ENCODE measurements around the gene ASTE1. TPM values are rescaled to one million over a fixed set of nuclear protein-coding genes. Genes with fewer than 3 reads are reported as not detected.

Gene ASTE1
- polyA plus RNA-seq, 1 experiment: 4.5 TPM

DNA sequence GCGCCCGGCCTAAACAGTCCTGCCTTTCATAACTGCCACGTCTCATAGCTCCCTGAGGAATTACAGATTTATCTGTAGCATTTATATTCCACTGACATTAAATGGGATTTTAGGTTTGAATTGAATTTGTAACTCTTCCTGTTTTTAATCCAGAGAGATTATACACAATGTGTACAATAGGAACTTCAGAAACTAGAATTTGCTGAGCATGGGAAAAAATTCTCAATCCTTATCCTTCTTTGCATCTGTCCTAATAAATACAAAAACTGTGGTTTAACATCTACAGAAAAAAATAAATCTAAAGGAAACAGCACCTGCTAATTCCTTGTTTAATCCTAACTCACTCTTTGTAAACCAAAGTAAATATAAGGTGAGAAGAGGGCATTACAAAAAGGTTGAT is 2.2 kb upstream of the ASTE1 start:
- no peaks in the 10 kb centered on the region for H3K36me3 ChIP-seq (ENCODE audit: control insufficient read depth, insufficient read depth, low read length)
- POLR2A ChIA-PET: no interaction called here
- no peaks in the 10 kb centered on the region for H3K27me3 ChIP-seq (ENCODE audit: control insufficient read depth, insufficient read depth, low read length)
- TF ChIP-seq, protein P1, sequence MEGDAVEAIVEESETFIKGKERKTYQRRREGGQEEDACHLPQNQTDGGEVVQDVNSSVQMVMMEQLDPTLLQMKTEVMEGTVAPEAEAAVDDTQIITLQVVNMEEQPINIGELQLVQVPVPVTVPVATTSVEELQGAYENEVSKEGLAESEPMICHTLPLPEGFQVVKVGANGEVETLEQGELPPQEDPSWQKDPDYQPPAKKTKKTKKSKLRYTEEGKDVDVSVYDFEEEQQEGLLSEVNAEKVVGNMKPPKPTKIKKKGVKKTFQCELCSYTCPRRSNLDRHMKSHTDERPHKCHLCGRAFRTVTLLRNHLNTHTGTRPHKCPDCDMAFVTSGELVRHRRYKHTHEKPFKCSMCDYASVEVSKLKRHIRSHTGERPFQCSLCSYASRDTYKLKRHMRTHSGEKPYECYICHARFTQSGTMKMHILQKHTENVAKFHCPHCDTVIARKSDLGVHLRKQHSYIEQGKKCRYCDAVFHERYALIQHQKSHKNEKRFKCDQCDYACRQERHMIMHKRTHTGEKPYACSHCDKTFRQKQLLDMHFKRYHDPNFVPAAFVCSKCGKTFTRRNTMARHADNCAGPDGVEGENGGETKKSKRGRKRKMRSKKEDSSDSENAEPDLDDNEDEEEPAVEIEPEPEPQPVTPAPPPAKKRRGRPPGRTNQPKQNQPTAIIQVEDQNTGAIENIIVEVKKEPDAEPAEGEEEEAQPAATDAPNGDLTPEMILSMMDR (IDR thresholded peaks at IDR 0.05; ENCODE audit: insufficient read depth, low read depth, low read length): no peak
- DNase-seq (ENCODE audit: low read depth): no peak
- no peak overlapping the region for H3K4me3 ChIP-seq (ENCODE audit: low read depth, low read length)
- CTCF ChIA-PET: no interaction called here

DNA sequence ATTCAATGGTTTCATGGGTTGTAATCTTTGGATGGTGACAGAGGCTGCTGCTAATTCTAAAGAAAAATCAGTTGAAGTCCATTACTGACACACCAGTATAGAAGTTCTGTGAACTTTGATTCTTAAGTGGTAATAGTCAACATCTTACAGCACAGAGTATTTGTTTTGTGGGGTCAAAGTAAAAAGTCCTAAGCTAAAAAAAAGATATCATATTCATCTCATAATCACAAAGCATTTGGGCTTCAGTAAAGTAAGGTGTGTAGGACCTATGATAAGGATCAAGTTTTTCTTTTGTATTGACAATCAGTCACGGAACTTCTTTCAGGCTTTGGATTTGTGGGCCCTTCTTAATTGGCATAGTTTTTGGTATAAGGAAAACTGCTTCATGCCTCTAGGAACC is 1.1 kb downstream of the ASTE1 start:
- Histone ChIP-seq H3K4me3 (ENCODE audit: low read depth, low read length) (no peak overlapping the region; the same call in 1 of the 2 replicates), H3K36me3 (ENCODE audit: control insufficient read depth, insufficient read depth, low read length) (no peaks in the 10 kb centered on the region), H3K27me3 (ENCODE audit: control insufficient read depth, insufficient read depth, low read length) (no peaks in the 10 kb centered on the region)
- POLR2A ChIA-PET: interaction anchor here (0.6 to 0.7 kb wide), 2 partner anchors 288 to 695 kb away, joined by 3 read pairs; no protein-coding TSS in a partner anchor
- TF ChIP-seq, protein P1 (IDR thresholded peaks at IDR 0.05; ENCODE audit: insufficient read depth, low read depth, low read length): no peak
- no peak for DNase-seq (ENCODE audit: low read depth)
- CTCF ChIA-PET: interaction anchor here (2.2 kb wide), 1 partner anchor 132 kb away, joined by 8 read pairs; the partner anchor contains the start of gene ATP2C1

DNA sequence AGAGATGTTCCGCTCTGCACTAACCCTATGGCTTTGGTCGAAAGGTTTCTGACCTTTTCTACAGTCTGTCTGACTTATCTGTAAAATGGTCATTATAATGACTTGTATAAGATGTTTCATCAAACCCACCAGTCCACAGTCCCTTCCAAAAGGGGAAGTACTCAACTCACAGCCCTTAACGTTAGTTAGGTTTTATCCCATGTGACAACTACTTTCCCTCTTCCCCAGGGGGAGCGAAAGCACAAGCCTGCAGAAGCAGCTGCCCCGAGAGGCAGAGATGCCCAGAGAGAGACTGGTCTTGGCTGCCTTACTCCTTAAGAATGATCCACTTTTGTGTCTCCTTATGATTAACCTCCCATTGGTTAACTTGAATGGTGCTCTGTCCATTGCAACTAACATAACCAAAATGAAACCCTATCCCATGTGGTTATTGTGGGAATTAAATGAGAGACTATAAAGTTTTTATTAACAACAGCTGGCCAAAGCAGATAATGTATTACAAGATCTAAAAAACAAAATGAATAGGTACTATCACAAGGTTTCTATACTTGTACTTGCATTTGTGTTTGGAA is 6.4 kb downstream of the ASTE1 start:
- no peaks in the 10 kb centered on the region for H3K27me3 ChIP-seq (ENCODE audit: control insufficient read depth, insufficient read depth, low read length)
- peaks cover 2% of the 10 kb centered on the region; the same call in 1 of the 2 replicates for H3K36me3 ChIP-seq (ENCODE audit: control insufficient read depth, insufficient read depth, low read length)
- ChIA-PET POLR2A (no interaction called here), CTCF (no interaction called here)
- no peak overlapping the region for H3K4me3 ChIP-seq (ENCODE audit: low read depth, low read length)
- TF ChIP-seq, protein P1 (IDR thresholded peaks at IDR 0.05; ENCODE audit: insufficient read depth, low read depth, low read length): no peak
- no peak for DNase-seq (ENCODE audit: low read depth)

DNA sequence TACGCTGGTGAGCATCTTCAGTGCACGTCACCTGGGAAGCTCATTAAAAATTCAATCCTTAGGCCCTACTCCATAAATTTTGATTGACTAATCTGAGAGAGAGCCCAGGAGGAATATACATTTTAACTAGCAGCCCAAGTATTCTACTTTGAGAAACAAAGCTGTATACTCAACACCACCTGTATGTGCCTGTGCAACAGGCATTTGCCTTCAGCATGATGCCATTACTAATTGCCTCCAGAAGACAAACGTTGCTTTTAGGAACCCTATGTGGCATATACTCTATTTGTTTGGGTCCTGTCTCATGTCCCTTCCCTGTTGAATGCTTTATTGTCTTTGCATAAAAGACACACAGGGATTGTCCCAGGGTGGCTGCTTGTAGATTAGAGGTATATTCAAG is 7.7 kb downstream of the ASTE1 start:
- ChIA-PET POLR2A (no interaction called here), CTCF (no interaction called here)
- no peak for DNase-seq (ENCODE audit: low read depth)
- H3K27me3 ChIP-seq (ENCODE audit: control insufficient read depth, insufficient read depth, low read length): no peaks in the 10 kb centered on the region
- peaks cover 2% of the 10 kb centered on the region; the same call in 1 of the 2 replicates for H3K36me3 ChIP-seq (ENCODE audit: control insufficient read depth, insufficient read depth, low read length)
- TF ChIP-seq, protein P1 (IDR thresholded peaks at IDR 0.05; ENCODE audit: insufficient read depth, low read depth, low read length): no peak
- no peak overlapping the region for H3K4me3 ChIP-seq (ENCODE audit: low read depth, low read length)

DNA sequence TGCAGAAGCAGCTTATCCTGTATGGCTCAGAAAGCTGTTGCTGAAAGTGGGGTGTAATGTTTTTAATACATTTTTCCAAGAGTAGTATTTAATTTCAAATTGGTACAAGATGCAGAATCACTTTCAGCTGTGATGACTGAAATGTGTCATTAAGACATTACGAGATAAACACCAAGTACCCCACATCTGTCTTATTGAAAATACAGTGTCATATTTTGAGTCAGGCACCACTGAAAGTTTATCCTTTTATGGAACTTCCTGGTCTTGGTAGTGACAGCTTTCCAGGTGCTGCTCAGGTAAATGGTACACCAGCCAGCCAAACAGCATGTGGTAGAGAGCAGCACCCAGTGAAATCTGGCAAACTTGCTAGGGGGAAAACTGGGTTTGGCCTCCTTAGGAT is 16.9 kb downstream of the ASTE1 start:
- POLR2A ChIA-PET: interaction anchor here (0.6 kb wide), 1 partner anchor 9 kb away, joined by 5 read pairs; no protein-coding TSS in a partner anchor
- TF ChIP-seq, protein P1 (IDR thresholded peaks at IDR 0.05; ENCODE audit: insufficient read depth, low read depth, low read length): no peak
- DNase-seq (ENCODE audit: low read depth): no peak
- Histone ChIP-seq H3K4me3 (ENCODE audit: low read depth, low read length) (no peak overlapping the region), H3K27me3 (ENCODE audit: control insufficient read depth, insufficient read depth, low read length) (no peaks in the 10 kb centered on the region), H3K36me3 (ENCODE audit: control insufficient read depth, insufficient read depth, low read length) (no peaks in the 10 kb centered on the region; the same call in 1 of the 2 replicates)
- CTCF ChIA-PET: interaction anchor here (0.6 kb wide), 1 partner anchor 76 kb away, joined by 3 read pairs; no protein-coding TSS in a partner anchor
